NCI-H187 treated with DMSO at 0.1 percent for 48 hours (cell line): Measurements from ENCODE around the gene ZSCAN5A.
"Not testable (repeated sequence)": the region's sequence is repeated elsewhere in the genome, so short reads cannot be mapped to it uniquely, and the experiment has no call there.

Experiments used
- DNase-seq: peaks from one replicate; lab custom pipeline; 2025; lab: John Stamatoyannopoulos, UW

ZSCAN5A gene

DNA sequence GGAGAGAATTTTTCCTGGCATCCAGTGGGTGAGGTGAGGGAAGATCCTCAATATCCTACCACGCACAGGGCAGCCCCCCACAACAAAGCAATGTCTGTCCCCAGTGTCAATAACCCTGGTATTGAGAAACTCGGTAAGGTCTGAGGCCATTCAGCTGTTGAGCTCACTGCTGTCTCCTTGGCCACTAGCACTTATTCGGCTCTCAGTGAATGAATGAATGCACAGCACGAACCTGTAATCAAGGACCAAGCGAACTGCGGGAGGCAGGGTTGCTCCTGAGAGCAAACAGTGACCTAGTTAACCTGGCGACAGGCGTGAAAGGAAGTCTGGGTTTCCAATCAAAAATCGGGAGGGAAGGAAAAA, 640 bp downstream of the ZSCAN5A start:
- no peak for DNase-seq

DNA sequence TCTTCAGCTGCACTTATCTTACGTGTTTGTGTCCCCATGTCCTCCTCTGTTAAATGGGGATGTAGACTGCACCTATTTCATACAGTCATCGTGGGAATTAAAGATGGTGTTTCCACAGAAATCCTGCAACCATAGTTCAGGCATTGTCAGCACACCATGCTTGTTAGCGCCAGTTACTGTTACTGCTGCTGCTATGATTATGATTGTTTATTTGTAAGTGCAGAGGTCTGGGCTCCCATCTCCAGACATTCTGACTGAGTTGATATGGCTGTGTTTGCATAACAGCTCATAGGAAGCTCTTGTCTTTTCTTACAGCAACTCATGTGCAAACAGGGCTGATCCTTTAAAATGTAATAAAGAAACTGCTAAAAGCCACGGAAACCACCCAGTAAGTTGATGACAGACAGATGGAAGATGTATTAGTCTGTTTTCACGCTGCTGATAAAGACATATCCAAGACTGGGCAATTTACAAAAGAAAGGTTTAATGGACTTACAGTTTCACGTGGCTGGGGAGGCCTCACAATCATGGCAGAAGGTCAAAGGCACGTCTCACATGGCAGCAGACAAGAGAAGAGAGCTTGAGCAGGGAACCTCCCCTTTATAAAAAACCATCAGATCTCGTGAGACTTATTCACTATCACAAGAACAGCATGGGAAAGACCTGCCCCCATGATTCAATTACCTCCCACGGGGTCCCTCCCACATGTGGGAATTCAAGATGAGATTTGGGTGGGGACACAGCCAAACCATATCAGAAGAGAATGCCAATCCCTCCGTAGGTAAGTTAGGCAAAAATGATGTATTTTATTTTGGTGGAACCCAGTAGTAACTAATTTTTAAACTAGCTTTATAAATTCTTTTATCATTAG, 1.6 kb downstream of the ZSCAN5A start:
- DNase-seq = no peak

DNA sequence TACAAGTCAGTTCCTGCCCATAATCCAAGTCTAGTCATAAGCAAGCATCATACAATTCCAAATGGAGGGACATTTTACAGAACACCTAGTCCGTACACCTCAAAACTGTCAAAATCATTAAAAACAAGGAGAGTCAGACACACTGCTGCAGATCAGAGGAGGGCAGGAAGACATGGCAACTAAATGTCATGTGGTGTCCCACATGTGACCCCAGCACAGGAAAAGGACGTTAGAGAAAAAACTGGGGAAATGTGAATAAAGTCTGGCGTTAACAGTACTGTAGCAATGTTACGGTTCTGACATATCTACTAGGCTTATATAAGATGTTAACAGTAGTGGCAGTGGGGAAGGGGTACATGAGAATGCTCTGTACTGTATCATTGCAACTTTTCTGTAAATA, 2.3 kb downstream of the ZSCAN5A start:
- no peak for DNase-seq

DNA sequence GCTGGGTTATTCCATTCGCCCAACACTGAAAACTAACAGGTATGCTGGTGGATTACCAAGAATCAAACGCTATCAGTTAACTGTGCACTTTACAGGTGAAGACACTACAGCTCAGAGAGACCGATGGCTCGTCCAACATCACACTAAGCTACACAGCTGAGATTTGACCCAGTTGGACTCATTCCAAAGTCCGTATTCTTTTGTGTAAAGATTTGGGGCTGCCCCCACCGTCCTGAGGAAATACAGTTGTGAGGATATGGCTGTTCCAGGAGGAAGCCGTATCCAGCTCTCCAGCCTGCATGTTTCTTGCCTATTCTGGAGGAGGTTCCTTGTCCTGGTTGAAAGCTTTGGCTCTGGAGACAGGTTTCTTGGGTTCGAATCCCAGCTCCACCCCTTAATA, 4.2 kb downstream of the ZSCAN5A start:
- no peak for DNase-seq

DNA sequence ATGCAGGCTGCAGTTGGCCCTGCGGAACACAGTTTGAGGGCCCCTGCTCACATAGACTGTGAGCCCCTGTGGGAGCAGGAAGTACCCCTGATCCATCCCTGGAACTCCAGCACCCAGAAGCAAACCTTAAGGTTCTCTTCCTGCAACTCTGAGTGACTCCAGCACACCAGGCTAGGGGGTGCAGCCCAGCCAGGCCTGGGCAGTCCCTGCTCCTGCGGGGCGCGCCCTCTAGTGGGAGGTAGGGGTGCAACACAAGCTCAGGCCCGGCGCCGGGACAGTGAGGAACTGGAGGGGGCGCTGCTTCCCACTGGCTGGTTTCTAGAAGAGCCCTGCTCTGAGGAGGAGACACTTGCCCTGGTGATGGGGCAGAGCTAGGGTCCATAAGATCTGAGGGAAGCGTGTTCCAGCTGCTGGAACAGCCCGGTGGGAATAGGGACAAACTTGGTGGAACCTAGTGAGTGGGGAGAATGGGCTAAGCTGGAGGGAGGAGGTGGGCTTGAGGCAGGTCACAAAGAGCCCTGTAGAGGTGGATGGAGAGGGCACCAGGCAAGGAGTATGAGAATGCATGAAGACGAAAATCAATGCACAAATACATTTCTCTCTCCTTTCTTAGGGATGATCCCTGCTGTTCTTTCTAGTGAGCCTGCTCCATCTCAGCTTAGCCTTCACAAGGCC, 5.0 kb downstream of the ZSCAN5A start:
- DNase-seq = no peak

DNA sequence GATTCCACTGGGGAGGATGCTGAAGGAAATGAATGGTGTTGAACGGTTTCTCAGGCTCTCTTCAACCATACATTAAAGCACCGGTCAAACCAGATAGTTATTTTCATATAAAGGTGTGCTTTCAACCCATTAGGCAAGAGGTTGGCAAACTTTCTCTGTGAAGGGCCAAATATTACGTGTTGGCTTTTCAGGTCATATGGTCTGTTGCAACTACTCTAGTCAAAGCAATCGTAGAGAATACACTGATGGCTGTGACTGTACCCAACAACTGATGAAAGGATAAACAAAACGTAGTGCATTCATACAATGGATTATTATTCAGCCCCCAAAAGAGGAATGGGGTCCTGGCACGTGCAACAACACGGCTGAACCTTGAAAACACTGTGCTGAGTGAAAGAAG, 5.8 kb downstream of the ZSCAN5A start:
- DNase-seq = no peak

DNA sequence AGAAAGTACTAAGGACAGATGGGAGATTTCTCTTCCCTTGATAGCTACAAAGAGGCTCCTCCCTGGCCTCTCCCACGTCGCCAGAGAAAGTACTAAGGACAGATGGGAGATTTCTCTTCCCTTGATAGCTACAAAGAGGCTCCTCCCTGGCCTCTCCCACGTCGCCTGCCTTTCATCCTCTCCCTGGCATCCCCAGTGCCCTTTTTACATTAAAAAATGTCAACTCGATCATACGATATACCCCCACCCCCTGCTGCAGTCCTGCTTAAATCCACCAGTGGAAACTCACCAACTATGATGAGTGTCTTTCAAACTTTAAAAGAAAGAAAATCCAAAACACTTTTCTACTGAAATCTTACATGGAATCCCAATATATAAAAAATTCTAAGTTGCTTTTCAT, 7.6 kb downstream of the ZSCAN5A start:
- DNase-seq = not testable (repeated sequence)

DNA sequence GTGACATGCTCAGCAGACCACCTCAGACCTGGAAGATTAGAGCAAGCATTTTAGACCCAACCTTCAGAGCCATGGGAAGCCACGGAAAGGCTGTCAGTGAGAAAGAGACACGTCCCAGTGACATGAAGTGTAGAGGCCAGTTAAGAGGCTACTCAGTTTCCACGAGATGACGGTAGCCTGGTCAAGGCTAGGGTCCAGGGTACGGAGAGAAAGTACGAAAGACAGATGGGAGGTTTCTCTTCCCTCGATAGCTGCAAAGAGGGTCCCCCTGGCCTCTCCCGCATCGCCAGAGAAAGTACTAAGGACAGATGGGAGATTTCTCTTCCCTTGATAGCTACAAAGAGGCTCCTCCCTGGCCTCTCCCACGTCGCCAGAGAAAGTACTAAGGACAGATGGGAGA, 8.6 kb downstream of the ZSCAN5A start:
- DNase-seq = no peak

DNA sequence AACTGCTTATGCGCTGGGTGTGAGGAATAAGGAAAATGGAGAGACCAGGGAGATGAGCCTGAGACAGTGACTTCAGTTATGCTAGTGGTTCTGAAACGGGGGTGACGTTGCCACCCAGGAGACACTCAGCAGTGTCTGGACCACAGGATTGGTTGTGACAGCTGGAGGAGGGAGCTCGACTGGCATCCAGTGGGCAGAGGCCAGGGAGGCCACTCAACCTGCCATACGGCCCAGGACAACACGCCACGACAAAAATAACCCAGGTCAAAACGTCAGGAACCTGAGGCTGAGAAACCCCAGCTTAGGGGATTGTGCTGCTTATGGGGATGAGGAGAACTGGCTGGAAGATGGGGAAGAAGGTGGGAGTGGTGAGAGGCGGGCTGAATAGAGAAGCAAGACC, 10.4 kb downstream of the ZSCAN5A start:
- no peak for DNase-seq

DNA sequence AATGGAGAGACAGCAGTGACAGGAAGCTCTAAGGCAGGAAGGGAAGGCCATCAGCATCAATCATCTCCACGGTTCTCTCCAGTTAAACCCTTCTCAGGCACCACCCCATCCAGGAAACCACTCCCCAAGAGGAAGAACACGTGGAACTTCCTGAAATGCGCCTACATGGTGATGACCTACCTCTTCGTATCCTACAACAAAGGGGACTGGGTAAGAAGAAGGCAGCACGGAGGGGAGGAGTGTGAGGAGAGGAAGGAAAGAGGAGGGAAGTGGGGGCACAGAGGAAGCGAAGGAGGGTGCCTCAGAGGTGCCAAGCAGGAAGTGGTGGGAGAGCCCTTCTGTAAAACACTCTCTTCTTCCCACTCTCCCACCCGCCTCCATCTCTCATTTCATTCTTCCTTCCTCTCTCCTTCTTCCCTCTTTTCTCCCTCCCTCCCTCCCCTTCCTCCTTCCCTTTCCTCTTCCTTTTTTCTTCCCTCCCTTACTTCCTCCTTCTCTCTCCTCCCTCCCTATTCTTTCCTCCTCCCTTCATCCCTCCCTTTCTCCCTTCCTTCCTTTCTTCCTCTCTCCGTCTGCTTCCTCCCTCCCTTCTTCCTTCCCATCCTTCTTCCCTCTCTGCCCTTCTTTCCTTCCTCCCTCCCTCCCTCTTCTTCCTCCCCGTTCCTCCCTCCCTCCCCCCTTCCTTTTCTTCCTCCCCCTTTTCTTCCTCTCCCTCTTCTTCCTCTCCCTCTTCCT, 12.6 kb downstream of the ZSCAN5A start:
- DNase-seq = no peak

DNA sequence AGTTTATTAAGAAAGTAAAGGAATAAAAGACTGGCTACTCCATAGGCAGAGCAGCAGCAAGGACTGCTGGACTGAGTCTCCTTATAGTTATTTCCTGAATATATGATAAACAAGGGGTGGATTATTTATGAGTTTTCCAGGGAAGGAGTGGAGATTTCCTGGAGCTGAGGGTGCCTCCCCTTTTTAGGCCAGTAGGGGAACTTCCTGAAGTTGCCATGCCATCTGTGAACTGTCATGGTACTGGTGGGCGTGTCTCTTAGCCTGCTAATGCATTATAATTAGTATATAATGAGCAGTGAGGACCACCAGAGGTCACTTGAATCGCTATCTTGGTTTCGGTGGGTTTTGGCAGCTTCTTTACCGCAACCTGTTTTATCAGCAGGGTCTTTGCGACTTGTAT, 13.5 kb downstream of the ZSCAN5A start:
- DNase-seq = no peak

DNA sequence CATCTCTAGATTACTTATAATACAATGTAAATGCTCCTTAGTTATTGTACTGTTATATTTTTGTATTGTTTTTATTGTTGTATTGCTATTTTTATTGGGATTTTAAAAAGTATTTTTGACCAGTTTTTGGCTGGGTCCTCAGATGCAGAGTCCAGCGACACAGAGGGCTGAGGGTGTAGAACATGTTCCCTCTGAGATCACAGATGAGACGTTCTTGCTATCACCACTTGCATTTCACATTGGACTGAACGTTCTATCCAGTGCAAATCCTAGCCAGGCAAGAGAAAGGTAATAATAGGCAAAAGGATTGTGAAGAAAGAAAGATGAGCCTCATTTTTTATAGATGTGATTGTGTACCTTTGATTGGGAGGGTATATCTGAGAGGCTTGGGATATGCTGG, 15.0 kb downstream of the ZSCAN5A start:
- DNase-seq = no peak

DNA sequence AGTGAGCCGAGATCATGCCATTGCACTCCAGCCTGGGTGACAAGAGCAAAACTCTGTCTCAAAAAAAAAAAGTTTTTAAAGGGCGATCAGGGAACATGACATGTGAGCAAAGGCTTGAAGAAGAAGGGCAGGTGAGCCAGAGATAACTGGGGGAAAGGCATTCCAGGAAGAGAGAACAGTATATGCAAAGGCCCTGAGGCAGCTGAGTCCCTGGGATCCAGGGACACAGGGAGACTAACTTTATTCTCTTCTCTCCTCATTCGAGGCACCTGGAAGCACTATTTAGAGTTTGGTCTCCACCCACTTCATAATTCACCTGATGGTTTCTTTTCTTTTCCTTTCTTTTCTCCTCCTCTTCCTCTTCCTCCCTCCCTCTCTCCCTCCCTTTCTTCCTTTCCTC, 17.6 kb downstream of the ZSCAN5A start:
- no peak for DNase-seq

DNA sequence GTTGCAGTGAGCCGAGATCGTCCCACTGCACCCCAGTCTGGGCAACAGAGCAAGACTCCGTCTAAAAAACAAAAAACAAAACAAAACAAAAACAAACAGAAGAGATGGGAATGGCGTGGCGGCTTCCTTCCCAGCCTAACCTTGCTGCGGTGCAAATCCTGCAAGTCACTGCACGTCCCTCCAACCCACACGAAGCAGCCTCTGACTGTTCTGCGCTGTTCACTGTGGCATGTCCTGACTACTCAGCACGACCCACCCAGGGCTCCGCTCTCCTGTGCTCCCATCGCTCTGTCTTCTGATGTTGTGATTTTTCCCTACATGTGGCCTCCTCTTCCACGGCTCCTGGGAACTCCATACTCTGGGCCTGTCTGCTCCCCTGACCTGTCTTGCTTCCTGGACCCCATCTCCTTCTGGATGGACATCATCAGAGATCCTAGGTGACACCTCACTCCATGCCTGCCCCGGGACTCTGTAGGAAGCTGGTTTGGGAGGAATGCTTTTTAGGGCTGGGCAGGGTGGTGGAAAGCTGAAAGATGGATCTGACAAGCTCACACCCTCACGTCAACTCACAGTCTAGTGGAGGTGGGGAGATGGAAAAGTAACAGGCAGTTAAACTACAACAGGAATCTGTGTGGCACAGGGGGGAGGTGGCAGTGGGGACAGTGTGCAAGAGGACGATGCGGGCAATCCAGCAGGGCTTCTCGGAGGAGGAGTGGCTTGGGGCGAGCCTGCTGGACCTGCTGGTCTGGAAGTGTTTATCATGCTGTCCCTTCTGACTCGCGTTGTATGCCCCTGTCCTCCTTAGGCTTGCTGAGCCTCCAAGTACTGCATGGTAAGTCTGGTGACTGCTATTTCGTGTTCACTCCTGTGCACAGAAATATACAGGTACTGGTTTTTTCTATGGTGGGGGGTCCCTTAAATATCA, 18.8 kb downstream of the ZSCAN5A start:
- no peak for DNase-seq

DNA sequence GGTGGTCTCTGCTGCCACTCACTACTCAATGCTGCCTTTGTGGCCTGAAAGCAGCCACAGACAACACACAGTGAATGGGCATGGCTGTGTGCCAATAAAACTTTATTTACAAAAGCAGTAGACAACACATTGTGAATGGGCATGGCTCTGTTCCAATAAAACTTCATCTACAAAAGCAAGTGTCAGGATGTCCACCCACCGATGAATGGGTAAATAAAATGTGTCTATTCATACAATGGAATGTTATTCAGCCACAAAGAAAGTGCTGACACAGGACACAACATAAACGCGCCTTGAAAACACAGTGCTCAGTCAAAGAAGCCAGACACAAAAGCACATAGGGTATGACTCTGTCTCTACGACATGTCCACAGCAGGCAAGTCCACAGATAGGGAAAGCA, 20.1 kb downstream of the ZSCAN5A start:
- DNase-seq = no peak

DNA sequence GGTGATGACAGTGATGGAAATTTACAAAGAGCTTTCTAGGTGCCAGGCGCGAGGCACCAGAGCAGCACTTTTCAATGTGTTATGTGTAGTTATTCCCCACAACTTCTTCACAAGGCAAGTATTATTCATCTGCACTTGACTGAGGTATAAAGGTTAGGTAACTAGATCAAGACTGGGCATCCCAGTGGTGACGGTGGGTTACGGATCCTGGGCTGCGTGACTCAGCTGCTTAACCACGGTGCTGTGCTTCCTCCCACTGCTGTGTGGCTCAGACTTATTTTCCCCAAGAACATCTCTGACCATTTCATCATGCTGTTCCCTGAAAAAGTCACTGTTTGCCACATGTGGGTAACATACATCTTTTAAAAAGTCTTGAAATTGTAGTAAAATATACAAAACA, 22.8 kb downstream of the ZSCAN5A start:
- DNase-seq = no peak

DNA sequence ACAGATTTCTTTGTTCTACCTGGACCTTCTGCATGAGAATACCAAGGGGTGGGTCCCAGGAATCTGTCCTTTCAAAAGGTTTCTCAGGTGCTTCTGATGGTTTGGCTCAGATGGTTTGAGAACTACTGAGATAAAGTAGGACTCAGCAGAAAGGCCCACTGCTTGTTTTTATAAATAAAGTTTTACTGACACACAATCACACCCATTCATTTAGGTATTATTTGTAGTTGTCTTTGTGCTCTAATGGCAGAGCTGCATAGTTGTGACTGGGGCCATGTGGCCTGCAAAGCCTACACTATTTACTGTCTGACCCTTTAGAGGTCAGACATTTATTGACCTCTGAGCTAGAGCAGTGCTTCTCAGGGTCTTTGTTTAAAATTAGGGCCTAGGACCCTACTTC, 24.5 kb downstream of the ZSCAN5A start:
- DNase-seq = no peak

DNA sequence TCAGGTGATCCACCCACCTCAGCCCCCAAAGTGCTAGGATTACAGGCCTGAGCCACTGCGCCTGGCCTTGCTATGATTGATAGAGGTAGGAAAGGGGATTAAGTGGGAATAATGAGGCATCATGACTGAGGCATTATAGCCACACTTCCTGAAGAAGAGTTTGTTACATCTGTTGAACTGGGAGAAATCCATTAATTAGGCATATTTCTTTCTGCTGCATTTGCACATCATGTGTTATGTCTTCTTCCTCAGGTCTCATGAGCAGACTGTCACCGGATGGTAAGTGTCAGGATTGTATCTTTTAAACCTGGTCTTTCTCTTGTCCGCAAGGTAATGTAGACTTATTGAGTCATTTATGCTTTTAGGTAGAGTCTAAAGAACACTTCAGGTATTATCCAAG, 29.9 kb downstream of the ZSCAN5A start:
- DNase-seq = no peak

DNA sequence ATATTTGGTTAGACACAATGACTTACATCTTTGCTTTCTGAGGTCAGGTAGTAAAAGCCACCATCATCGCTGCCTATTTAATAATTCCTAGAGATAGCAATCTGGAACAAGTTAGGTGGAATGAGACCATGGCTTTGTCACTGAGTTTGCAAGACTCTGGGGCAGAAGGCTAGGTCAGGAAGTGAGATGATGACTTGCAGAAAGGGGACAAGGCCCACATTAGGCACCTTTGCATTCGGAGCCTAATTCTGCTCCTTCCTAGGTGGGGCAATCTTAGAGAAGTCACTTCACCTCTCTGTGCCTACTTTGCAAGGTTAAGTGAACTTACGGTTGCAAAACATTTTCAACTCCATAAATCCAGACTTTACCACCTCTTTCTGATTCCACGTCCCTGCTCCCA, 31.8 kb downstream of the ZSCAN5A start:
- no peak for DNase-seq

DNA sequence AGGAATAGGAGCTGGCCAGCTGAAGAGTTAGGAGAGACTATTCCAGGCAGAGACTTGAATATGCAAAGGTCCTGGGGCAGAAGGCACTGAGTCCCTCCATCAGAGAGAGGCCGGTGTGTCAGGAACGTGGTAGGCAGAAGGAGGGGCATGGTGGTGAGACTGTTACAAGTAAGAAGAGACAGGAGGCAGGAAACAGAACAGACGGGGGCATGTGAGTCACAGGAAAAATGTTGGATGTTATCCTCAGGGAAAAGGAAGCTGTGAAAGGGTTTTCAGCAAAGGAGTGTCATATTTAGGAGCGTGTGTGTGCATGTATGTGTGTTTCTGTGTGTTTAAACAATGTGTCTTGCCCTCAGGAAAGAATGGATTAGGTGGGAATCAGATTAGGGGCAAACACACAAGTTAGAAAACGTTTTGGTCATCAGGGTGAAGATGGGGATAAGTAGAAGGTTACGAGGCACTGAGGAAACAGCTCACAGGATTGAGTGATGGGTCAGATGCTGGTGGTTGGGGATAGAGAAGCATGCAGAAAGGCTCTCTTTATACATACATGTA, 41.0 kb downstream of the ZSCAN5A start:
- DNase-seq = no peak

DNA sequence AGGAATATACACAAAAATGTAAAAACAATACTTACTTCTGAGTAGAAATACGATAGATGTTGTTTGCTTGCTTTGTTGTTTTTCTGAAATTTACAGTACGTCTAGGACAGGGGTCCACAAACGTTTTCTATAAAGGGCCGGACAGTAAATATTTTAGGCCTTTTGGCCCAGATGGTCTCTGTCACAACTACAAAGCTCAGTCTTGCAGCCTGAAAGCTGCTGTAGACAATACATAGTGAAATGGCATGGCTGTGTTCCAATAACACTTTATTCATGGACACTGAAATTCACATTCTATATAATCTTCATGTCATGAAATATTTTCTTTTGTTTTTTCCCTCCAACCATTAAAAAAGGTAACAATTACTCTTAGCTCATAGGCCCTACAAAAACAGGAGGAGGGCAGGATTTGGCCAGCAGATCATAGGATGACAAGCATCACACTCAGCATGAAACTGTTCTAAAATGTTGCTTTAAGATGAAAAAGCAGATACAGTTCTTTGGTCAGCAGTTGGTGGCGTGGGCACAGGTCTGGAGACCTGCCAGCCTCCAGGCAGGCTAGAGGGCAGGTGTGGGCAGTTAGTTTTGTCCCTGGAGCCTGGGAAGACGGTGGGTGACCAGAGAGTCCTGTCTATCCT, 42.4 kb downstream of the ZSCAN5A start, which contains the start of gene EDDM13:
Gene EDDM13, plus strand, starts transcription at position 588 of the 638 bp plus-strand sequence. CDS start 87 bp downstream, outside the sequence.
- no peak for DNase-seq
